Esophagus squamous epithelium (tissue), 5 donors: ENCODE data around the gene GPR3. TPM values are rescaled to one million over a fixed set of nuclear protein-coding genes. Genes with fewer than 3 reads are reported as not detected.
A peak's percentile ranks its signal among the peaks of the same experiment; 100 is the strongest.

Experiments used
- DNase-seq: peaks from one replicate; lab custom pipeline; 2025; lab: John Stamatoyannopoulos, UW
- H3K27ac ChIP-seq, 4 donors: fragments of 200-600 bp; sonication (generic); one replicate each; pipeline ENCODE4 v1.5.1; 2016 to 2019; ENCODE audit warnings: mild to moderate bottlenecking in 1 of 4
- H3K27me3 ChIP-seq, 4 donors: fragments of 200-600 bp; sonication (generic); 1 replicate in 3 of 4; 2 replicates in 1 of 4; pipeline versions ENCODE4 v1.5.1 to v1.6.0; 2017 to 2021; ENCODE audit warnings: antibody characterized with exemption in 1 of 4
- H3K36me3 ChIP-seq, 3 donors: fragments of 200-600 bp; sonication (generic); one replicate each; pipeline ENCODE4 v1.5.1; 2016 to 2019
- H3K4me1 ChIP-seq, 3 donors: fragments of 200-600 bp; sonication (generic); one replicate each; pipeline ENCODE4 v1.5.1; 2017 to 2019
- H3K4me3 ChIP-seq, 4 donors: fragments of 200-600 bp; sonication (generic); 1 replicate in 3 of 4; 2 replicates in 1 of 4; pipeline ENCODE4 v1.5.1; 2016 to 2019; ENCODE audit warnings: mild to moderate bottlenecking in 2 of 4, moderate library complexity in 1 of 4
- H3K9me3 ChIP-seq, 3 donors: fragments of 200-600 bp; sonication (generic); one replicate each; pipeline ENCODE4 v1.5.1; 2016 to 2019
- CTCF ChIP-seq, 6 experiments: fragments of 450-650 bp in 4 of 6; fragments of 200-600 bp in 2 of 6; sonication (generic) in 2 of 6; IDR thresholded peaks; one replicate each; pipeline ENCODE4 v1.5.1; 2016 to 2019; ENCODE audit warnings: antibody characterized with exemption in 6 of 6, mild to moderate bottlenecking in 4 of 6, moderate library complexity in 4 of 6
- POLR2A ChIP-seq, 4 donors: fragments of 450-650 bp; IDR thresholded peaks; one replicate each; pipeline ENCODE4 v1.6.1; 2017; ENCODE audit warnings: antibody characterized with exemption in 4 of 4, mild to moderate bottlenecking in 4 of 4, moderate library complexity in 3 of 4
- WGBS, 2 donors: methylation state at CpG; one replicate each; pipeline ENCODE4 v1.1.5; 2018; 5-methylcytosine and 5-hydroxymethylcytosine counted together
- intact Hi-C: fragments of 100-400 bp; cut with DNase I; formaldehyde crosslinking; loops from one replicate; pipeline ENCODE4 v1.15.0; 2022
- total RNA-seq, 4 donors: library from RNA; depleted of rRNA; stranded (reverse); fragments of >200 nt; gene quantifications; one replicate each; pipeline ENCODE4 v1.1.0, GENCODE V29; 2016
- donor health status: DM: yes; HTN: yes; CAD: no.

The GPR3 gene
- total RNA-seq, 4 donors from 2014 or later, result 0.38 TPM; not detected in 3

DNA sequence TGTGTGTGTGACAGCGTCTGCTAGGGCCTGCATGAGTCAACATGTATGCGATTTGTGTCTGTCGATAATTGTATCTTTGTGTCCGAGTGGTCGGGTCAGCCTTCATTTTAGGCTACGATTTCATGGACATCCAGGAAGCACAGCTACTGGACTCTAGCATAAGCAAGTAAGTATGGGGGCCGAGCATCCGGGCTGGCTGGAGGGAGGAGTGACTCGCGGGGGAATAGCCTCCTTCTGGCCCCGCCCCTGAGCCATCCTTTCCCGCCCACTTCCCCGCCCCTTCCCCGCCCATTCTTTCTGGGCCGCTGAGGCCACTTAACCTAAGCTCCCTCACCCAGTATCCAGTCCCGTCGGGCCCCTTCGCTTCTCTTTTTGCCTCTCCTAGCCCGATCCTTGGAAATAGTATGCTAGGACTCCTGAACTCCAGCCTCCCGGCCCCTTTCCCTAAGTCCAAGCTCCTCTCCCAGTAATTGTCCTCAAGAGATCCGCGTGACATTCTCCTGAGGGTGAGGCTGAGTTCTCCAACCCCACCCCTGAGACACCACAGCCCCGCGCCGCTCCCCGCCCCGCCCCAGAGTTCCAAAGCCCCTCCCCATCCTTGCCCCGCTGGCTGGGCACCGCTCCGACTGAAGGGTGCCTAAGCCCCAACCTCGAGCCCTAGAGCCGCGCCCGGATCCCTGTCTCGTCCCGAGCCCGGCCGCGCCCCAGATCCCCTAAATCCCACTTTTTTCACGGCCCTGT is 26.9 kb upstream of the GPR3 start:
- no peaks in the 10 kb centered on the region for H3K9me3 ChIP-seq
- H3K36me3 ChIP-seq, result peaks cover 34 to 45% (median 43%) of the 10 kb centered on the region in 3 donors
- peak in 2 of 4 donors; percentile 72 to 73 for TF ChIP-seq POLR2A (IDR thresholded peaks at IDR 0.05)
- TF ChIP-seq CTCF (IDR thresholded peaks at IDR 0.05), result peak in 1 of 6 experiments; percentile 4
- H3K27ac ChIP-seq, result peak overlapping the region; percentile 96 to 100 (median 100)
- no peaks in the 10 kb centered on the region for H3K27me3 ChIP-seq
- DNase-seq, result peak; percentile 58
- intact Hi-C loops, result no loop called here
- H3K4me1 ChIP-seq, result peaks cover 44 to 68% (median 53%) of the 10 kb centered on the region in 3 donors
- 1% methylated on average over 32 to 33 of the region's 40 CpGs for WGBS, 2 donors
- peak overlapping the region; percentile 52 to 97 (median 78) for H3K4me3 ChIP-seq

DNA sequence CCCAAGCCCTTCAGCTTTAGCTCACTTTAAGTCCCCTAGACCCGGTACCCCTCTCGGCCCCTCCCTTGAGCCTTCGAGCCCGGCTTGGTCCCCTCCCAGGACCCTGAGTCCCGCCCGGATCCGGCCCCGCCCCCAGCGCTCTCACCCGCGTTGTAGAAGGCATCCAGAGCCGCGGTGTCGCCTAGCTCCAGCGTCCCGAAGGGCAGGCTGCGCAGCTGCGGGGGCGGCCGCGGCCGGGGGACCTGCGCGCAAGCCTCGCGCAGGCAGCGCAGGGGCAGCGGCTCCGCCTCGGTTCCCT is 26.4 kb upstream of the GPR3 start:
- no peak for DNase-seq
- 0% methylated on average over 2 to 4 of the region's 30 CpGs for WGBS, 2 donors
- H3K4me3 ChIP-seq, result peak overlapping the region; percentile 52 to 97 (median 78)
- intact Hi-C loops, result no loop called here
- no peaks in the 10 kb centered on the region for H3K27me3 ChIP-seq
- peaks cover 32 to 40% (median 38%) of the 10 kb centered on the region in 3 donors for H3K36me3 ChIP-seq
- H3K4me1 ChIP-seq, result peaks cover 44 to 63% (median 53%) of the 10 kb centered on the region in 3 donors
- peak overlapping the region; percentile 96 to 100 (median 100) for H3K27ac ChIP-seq
- no peak for TF ChIP-seq CTCF (IDR thresholded peaks at IDR 0.05)
- TF ChIP-seq POLR2A (IDR thresholded peaks at IDR 0.05), result peak in 1 of 4 donors; percentile 51
- H3K9me3 ChIP-seq, result no peaks in the 10 kb centered on the region

DNA sequence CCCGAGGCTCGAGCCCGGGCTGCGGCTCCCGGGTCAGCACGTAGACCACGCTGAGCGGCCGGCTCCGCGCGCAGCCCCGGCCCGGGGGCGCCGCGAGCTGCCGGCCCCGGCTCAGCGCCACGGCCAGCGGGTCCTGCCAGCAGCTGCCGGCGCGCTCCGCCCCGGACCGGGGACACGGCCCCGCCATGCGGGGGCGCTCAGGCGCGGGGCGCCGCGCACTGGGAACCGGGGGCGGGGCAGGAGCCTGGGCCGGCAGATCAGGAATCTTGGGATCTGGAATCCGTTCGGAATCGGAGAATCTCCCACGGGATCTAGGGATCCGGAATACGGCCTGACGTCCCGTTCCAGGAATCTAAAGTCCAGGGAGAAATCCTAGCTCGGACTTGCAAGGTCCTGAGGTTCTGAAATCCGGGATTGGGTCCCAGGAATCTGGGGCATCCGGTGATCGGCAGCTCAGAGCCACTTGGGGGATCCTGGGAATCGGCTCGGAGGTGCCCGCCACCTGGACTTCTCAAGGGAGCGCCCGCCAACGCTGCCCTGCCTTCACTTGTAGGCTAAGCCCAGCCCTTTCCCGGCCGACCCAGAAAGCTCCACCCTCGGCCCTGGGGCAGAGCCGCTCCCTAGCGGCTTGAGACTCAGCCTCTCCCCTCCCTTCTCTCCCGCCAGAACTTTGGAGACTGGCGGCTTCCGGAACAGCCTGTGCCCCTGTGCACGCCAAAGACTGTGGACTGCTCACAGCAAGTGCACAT is 25.8 kb upstream of the GPR3 start, which contains the start of gene MAP3K6:
TSS of gene MAP3K6 (minus strand) at position 551 of the 749 bp plus-strand sequence. CDS start at position 187, 364 bp downstream.
- H3K27me3 ChIP-seq, result no peaks in the 10 kb centered on the region
- H3K4me3 ChIP-seq, result peak within 1 kb of the TSS; percentile 52 to 97 (median 78)
- peaks cover 44 to 61% (median 53%) of the 10 kb centered on the region in 3 donors for H3K4me1 ChIP-seq
- intact Hi-C loops, result no loop called here
- H3K36me3 ChIP-seq, result peaks cover 27 to 35% (median 33%) of the 10 kb centered on the region in 3 donors
- peak within 1 kb of the TSS; percentile 96 to 100 (median 100) for H3K27ac ChIP-seq
- WGBS, 2 donors, result 0% methylated on average over 1 of the region's 67 CpGs; no CpG with 5 or more reads in 1 of the 2 donors
- no peaks in the 10 kb centered on the region for H3K9me3 ChIP-seq
- TF ChIP-seq POLR2A (IDR thresholded peaks at IDR 0.05), result peak in 3 of 4 donors; percentile 58 to 94 (median 88)
- peak in 2 of 6 experiments; percentile 22 to 24 for TF ChIP-seq CTCF (IDR thresholded peaks at IDR 0.05)
- peak; percentile 33 for DNase-seq

- 29 to 35% methylated on average over 2 to 4 of the region's 8 CpGs for WGBS, 2 donors
- no peak for DNase-seq
- TF ChIP-seq POLR2A (IDR thresholded peaks at IDR 0.05), result no peak
- Histone ChIP-seq H3K9me3 (no peaks in the 10 kb centered on the region), H3K4me1 (peaks cover 44 to 61% (median 53%) of the 10 kb centered on the region in 3 donors), H3K27ac (peak overlapping the region; percentile 96 to 100 (median 100)), H3K36me3 (peaks cover 21 to 28% (median 27%) of the 10 kb centered on the region in 3 donors), H3K4me3 (peak overlapping the region; percentile 52 to 97 (median 78)), H3K27me3 (no peaks in the 10 kb centered on the region)
- intact Hi-C loops, result no loop called here
Observed at GRCh38 chr1:27367160-27367650, 25.2 kb upstream of the GPR3 start.

- Histone ChIP-seq H3K36me3 (peaks cover 3 to 10% (median 8%) of the 10 kb centered on the region in 3 donors), H3K9me3 (no peaks in the 10 kb centered on the region), H3K27me3 (no peaks in the 10 kb centered on the region), H3K27ac (peak overlapping the region; percentile 51 to 100 (median 91)), H3K4me3 (no peak overlapping the region), H3K4me1 (peaks cover 46 to 71% (median 50%) of the 10 kb centered on the region in 3 donors)
- 40 to 53% methylated on average over 9 to 10 of the region's 13 CpGs for WGBS, 2 donors
- DNase-seq, result no peak
- peak in 1 of 6 experiments; percentile 41 for TF ChIP-seq CTCF (IDR thresholded peaks at IDR 0.05)
- no peak for TF ChIP-seq POLR2A (IDR thresholded peaks at IDR 0.05)
- intact Hi-C loops, result no loop called here
Observed at GRCh38 chr1:27368869-27369582, 23.4 kb upstream of the GPR3 start.
